NCI-H128 (cell line): ENCODE measurements around the gene ARL15.
"Not testable (repeated sequence)": the region's sequence is repeated elsewhere in the genome, so short reads cannot be mapped to it uniquely, and the experiment has no call there.

Source experiments
- DNase-seq: peaks from one replicate; lab custom pipeline; 2025; ENCODE audit not compliant: unreplicated experiment; lab: John Stamatoyannopoulos, UW

ARL15 gene

GRCh38 chr5:54049144-54049543 is 261.2 kb downstream of the ARL15 start:
- DNase-seq: no peak

GRCh38 chr5:54045077-54045792 is 265.1 kb downstream of the ARL15 start:
- no peak for DNase-seq

- not testable (repeated sequence) for DNase-seq
Observed at GRCh38 chr5:54044276-54044675, 266.1 kb downstream of the ARL15 start.

GRCh38 chr5:54040804-54041203 is 269.6 kb downstream of the ARL15 start:
- no peak for DNase-seq

- no peak for DNase-seq
Observed at GRCh38 chr5:54040018-54040417, 270.4 kb downstream of the ARL15 start.

GRCh38 chr5:54037205-54037604 is 273.2 kb downstream of the ARL15 start:
- no peak for DNase-seq

- DNase-seq: no peak
Observed at GRCh38 chr5:54030981-54031380, 279.4 kb downstream of the ARL15 start.

GRCh38 chr5:54024466-54024865 is 285.9 kb downstream of the ARL15 start:
- DNase-seq: no peak

- DNase-seq: no peak
Observed at GRCh38 chr5:54022223-54022622, 288.1 kb downstream of the ARL15 start.

GRCh38 chr5:54021431-54022164 is 288.8 kb downstream of the ARL15 start:
- no peak for DNase-seq

- no peak for DNase-seq
Observed at GRCh38 chr5:54018438-54018837, 291.9 kb downstream of the ARL15 start.

- no peak for DNase-seq
Observed at GRCh38 chr5:54017580-54017979, 292.8 kb downstream of the ARL15 start.

- DNase-seq: no peak
Observed at GRCh38 chr5:54013556-54014194, 296.7 kb downstream of the ARL15 start.

- DNase-seq: no peak
Observed at GRCh38 chr5:54009828-54010227, 300.5 kb downstream of the ARL15 start.

- no peak for DNase-seq
Observed at GRCh38 chr5:54009357-54009756, 301.0 kb downstream of the ARL15 start.

- no peak for DNase-seq
Observed at GRCh38 chr5:54007827-54008777, 302.3 kb downstream of the ARL15 start.

GRCh38 chr5:54004697-54005096 is 305.7 kb downstream of the ARL15 start:
- no peak for DNase-seq

GRCh38 chr5:54002779-54003178 is 307.6 kb downstream of the ARL15 start:
- no peak for DNase-seq

- no peak for DNase-seq
Observed at GRCh38 chr5:54001976-54002775, 308.2 kb downstream of the ARL15 start.

- no peak for DNase-seq
Observed at GRCh38 chr5:54000011-54000410, 310.4 kb downstream of the ARL15 start.
